Inferior parietal cortex (tissue), 1 donor: Measurements from ENCODE around the gene GASK1B.

Source experiments
- DNase-seq: peaks from one replicate; pipeline ENCODE4 v3.0.0-alpha.2; 2016; ENCODE audit errors: extremely low spot score

Gene GASK1B

DNA sequence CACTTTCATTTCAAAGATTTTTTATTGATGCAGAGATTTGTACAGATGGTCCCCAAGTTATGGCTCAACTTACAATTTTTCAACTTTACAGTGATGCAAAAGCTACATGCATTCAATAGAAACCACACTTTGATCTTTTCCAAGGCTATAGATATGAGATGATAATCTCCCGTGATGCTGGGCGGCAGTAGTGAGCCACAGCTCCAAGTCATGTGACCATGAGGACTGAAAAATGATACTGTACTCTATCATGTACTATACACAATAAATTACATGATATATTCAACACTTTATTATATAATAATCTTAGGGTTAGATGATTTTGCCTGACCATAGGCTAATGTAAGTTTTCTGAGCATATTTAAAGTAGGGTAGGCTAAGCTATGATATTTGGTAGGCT lies 14.0 kb upstream of the GASK1B start:
- DNase-seq: no peak

DNA sequence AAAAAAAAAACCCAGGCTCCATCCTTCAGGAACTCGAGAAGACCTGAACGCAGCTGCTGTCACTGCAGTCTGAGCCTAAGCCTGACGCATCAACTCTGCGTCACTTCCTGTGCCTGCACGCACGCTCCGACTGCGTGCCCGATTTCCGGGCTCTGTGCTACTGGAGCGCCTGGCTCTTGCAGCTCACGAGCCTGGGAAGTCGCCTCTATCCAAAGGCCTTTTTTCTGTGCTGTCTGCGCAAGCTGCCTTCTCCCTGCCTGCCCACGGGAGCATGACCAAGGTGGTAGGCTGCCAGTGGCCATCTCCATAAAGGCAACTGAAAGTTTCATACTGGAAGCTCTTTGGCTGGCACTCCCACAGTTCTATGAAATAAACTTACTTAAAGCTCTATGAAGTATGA lies 9.9 kb upstream of the GASK1B start:
- DNase-seq: no peak

DNA sequence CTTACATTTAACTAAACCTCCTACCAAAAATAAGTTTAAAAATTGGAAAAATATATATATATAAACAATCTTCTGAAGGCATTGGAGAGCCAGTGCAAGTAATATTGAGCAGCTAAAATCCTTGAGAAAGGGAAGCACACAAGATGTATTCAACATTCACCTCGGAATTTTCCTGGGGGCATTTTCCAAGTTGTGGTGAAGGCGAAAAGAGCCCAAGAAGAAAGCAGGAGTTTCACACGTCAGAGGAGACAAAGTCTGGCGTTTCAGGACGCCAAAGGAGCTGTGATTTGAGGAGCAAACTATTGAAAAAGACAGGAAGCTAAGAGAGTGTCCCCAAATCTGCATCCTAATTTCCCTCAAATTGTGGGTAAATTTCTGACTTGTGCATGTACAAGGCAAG lies 9.1 kb upstream of the GASK1B start:
- DNase-seq: no peak

DNA sequence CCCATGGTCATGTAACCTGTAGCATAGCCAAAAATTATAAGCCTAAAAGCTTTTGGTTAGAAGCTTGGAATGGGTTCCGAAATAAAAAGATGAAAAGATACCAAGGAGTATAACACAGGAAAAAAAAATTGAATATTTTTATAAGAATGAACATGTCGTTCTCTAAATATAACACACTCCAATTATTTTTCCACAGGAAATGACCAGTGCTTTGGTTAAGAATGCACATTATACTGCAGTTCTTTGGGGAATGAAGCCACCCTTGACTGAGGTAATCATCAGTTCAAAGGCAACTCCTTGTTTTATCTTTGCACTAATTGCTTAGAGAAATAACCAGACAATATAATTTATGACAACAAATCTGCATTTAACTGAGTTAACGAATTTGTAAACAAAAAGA lies 6.6 kb upstream of the GASK1B start:
- no peak for DNase-seq

GRCh38 chr4:158176776-158177175 lies 4.0 kb upstream of the GASK1B start:
- DNase-seq: no peak

DNA sequence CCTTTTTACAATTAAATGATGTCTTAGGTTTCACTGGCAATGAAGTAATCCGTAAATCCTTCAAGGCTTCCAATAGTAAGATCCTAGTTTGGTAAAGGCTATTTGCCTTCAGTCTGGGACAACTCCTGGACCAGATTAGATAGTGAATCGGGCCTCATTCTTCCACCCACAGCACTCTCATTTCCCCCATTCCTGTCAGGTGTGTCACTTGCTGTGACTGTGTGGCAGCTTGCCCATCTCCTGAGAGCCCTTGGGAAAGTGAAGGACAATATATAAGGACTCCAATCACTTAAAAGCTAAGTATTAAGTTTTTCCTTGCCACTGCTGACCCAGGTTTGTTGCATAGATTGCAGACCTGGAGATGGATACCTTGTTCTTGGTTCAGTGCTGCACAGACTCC lies 3.3 kb upstream of the GASK1B start:
- no peak for DNase-seq

GRCh38 chr4:158170691-158171561 lies 1.9 kb downstream of the GASK1B start:
- no peak for DNase-seq

DNA sequence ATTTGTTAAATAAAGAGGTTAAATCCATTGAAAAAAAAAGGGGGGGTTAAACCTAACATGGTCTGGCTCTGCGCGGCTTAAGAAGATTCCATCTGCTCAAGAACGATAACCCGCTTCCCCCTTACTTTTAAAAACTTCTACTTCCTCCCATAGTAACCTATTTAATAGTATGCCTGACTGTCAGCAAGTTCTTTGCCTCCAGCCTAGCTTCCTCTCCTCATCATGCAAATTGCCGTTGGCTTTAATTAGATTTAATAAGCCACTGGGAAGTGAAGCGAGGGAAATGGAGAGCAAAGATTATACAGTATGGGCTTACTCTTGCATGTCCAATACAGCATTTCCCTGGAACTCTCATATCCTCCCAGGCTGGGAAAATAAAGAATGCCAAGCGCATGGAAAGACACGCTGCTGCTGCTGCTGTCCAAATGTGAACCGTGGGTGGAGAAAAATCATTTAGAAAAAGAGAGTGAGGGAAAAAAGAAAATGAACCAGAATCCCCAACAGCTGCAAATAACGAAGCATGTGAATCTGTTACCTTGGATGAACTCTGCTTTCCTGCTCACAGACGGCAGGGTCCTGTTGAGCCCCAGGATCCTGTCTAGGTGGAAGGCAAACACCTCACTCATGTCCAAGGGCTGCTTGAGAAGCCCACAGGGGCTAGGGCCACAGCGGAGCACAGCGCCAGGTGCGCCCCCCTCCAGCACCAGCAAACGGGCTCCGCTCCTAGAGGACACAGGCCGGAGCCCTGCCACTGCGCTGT lies 2.7 kb downstream of the GASK1B start:
- DNase-seq: no peak

DNA sequence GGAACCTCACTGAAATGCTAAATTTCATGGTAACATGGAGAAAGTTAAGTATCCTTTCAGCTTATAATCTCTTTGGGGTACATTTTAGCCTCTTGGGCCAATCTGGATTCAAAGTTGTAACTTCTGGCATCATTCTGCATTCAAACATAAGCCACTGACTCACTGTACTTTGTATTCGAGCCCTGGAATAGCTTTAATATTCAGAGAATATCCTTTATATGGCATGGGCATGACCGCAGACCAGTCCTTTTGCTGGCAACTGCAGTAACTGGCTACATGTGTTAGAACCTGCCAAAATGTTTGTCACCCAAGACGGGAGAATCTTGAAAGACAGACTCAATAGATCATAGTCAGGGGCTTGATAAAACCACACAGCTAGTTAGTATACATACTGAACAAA lies 3.3 kb downstream of the GASK1B start:
- no peak for DNase-seq

DNA sequence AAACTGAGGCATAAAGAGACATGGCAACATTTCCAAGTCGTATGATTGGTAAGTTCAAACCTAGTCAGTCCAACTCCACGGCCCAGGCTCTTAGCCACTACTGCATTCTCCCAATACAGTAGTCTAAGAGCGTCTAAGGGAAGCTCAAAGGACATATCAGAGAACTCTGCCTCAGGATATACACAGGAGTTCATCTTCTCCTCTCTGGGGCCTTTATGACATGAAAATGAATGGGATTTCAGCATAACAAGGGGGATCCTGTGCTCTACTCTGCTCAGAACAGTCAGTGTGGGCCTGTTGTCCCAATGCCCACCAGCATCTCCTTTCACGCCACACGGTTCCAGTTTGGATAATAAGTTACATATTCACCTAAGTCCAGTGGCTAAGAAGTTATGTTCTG lies 4.2 kb downstream of the GASK1B start:
- DNase-seq: no peak

DNA sequence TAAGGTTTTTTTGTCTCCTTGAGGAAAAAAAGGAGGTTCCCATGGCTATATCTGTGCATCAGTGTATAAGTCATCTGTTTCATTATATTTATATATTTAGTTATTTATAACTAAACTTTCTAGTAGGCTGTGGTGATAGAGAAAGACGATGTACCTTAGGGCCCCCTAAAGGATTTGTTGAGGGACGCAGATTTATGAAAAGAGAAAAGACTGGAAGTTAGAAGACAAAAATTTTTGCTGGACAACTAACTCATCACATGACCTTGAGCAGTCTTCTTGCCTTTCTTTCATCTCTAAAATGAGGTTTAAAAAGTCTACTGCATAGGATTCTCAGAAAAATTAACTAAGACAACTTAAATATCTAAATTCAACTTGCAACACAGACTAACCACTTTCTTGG lies 6.1 kb downstream of the GASK1B start:
- no peak for DNase-seq

DNA sequence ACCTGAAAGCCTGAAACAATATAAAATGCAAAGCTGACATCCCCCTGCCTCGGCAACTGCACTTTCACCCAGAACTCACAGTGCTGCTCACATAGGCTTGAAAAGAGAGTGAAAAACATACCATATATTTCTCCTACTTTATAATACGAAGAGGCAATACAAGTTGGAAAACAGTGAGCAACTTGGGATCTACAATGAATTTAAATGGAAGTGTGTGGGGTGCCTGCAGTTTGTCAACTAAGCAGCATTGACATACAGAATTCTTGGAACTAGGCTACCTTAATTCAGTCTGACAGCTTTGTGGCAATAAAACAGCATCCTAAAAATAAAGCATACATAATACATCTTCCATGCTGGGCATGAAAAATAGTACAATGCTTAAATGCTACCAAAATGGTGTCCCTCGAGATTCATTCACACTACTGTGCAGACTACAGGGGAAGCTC lies 8.0 kb downstream of the GASK1B start:
- no peak for DNase-seq

- no peak for DNase-seq
Observed at GRCh38 chr4:158163941-158164767, 8.7 kb downstream of the GASK1B start.

DNA sequence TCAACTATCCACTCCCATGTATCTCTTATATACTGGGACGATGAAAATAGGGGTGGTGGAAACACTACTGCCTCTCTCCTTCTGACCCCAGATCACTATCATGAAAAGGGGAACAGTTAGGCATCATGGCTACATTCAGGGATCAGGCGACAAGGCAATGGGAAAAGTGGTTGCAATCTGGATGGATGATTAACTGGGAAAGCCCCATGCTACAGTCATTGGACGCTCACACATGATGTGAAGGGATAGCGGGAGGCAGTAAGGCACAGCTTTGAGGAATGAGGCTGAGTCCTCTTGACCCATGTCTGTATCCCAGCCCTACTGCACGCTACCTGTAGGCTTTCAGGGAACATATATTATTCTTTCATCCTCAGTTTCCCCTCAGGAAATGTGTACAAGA lies 10.2 kb downstream of the GASK1B start:
- DNase-seq: no peak

DNA sequence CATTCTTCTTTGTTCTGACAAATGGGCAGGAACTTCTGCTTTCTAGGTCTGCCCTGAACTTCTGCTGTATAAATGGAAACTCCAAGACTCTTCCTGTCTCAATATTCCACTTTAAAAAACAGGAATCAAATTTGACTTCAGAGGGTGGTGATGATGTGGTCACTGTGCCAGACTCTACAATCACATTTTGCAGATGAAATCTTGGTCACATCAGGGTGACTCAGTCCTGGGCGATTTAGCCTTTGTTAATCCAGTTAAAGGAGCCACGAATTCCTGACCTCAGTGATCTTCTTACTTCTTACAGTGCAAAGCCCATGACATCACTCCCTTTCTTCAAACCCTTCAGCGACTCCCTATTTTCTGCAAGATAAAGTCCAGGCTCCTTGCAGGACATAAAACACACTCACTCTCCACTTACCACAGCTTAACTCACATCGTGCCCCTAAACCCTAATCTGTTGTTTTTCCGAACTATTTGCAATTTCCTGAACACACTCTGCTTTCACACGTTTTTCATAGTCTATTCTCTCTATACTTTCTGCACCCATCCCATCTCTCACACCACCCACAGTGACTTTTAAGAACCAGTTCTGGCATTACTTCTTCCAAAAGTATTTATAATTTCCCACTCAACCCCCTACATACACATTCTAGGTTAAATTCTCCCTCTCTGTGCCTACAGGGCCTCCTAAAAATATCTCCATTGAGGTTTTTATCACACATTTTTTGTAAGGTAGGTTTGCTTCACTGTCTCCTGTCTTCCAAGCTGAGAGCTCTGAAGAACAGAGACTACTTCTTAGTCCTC lies 11.1 kb downstream of the GASK1B start:
- DNase-seq: peak; percentile 52

DNA sequence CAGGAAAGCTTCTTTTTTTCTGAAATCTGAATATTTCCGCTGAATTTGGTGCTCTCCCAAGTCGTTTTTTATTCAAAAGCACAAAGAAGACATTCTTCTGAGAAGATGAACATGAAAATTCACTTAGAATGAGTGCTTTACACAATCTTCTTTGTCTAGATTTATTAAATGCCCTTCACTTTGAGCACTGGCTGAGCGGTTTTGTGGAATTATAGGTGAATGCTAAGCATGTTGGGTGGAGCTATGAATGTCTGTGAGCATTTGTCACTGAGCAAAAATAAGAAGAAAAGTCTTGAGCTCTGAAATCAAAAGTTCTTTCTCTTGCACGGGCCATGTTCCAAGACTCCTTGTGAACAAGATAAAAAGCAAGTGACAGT lies 13.1 kb downstream of the GASK1B start:
- DNase-seq: peak; percentile 54

- DNase-seq: no peak
Observed at GRCh38 chr4:158159054-158159717, 13.6 kb downstream of the GASK1B start.

DNA sequence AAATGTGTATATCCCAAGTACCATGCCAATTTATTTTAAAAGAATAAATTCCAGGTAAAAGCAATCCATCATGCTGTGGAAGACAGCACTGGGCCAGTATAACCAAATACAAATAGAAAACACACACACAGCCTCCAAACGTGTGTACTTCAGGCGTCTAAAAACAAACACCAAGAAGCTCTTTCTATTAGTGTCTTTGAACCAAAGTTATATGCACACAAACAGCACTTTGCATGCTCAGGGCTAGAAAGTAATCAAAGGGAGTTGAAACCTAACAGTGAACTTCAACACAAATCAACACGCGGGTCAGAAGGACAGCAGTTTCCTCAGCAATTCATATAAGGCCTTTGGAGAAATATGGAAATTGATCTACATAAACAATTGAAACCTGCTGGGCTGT lies 15.4 kb downstream of the GASK1B start:
- no peak for DNase-seq

DNA sequence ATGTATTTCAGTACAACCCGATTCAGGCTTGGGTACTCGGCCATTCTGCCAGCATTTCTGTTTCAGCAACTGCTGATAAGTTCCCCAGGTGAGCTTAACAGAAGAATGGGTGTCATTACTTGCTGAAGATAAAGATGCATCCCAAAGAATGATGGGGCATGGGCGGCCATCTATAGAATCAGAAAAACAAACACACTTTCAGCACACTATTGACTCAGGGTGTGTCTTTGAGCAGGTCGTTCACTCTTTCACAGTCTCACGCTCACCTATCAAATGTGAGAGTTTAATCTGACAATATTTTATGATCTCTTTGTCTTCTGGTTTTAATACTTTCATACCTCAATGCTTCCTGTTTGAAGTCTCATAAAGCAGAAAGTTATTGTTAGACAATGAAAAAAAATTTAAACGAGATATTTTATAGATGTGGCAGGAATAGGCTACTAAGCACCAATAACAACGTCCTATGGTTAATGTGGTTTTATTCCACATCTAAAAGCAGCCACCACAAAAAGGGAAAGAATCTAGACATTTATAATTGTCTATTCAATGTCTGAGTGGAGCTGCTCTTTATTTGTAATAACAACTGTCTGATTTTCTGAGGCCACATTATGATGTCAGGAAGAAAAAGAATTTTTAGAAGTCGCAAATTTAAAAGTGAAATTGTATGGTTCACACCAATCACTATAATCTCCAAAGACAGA lies 17.0 kb downstream of the GASK1B start:
- no peak for DNase-seq

- DNase-seq: no peak
Observed at GRCh38 chr4:158147151-158147550, 25.7 kb downstream of the GASK1B start.
